ENCODE data around the gene CARD11. TPM values are rescaled to one million over a fixed set of nuclear protein-coding genes. Genes with fewer than 3 reads are reported as not detected.

Gene CARD11
- total RNA-seq, 1 donor from 2014 or later, result 0.16 TPM

GRCh38 chr7:3076163-3076562 lies 32.5 kb upstream of the CARD11 start:
- peaks cover 13% of the 10 kb centered on the region for H3K27me3 ChIP-seq (ENCODE audit: low read depth)
- no peak for TF ChIP-seq CTCF (IDR thresholded peaks at IDR 0.05; ENCODE audit: borderline replicate concordance)
- peaks cover 25% of the 10 kb centered on the region for H3K9me3 ChIP-seq (replicated peaks)
- no peak overlapping the region for H3K27ac ChIP-seq (replicated peaks)
- intact Hi-C loops (cut with micrococcal nuclease), result no loop called here
- H3K4me1 ChIP-seq, result no peaks in the 10 kb centered on the region
- no peak for DNase-seq
- H3K4me3 ChIP-seq, result no peak overlapping the region
- no peaks in the 10 kb centered on the region for H3K36me3 ChIP-seq

- Histone ChIP-seq H3K36me3 (no peaks in the 10 kb centered on the region), H3K4me3 (no peak overlapping the region), H3K27ac (replicated peaks) (no peak overlapping the region), H3K9me3 (replicated peaks) (peaks cover 29% of the 10 kb centered on the region), H3K4me1 (no peaks in the 10 kb centered on the region), H3K27me3 (ENCODE audit: low read depth) (peaks cover 13% of the 10 kb centered on the region)
- TF ChIP-seq CTCF (IDR thresholded peaks at IDR 0.05; ENCODE audit: borderline replicate concordance), result no peak
- intact Hi-C loops (cut with micrococcal nuclease), result no loop called here
- no peak for DNase-seq
Observed at GRCh38 chr7:3075441-3075840, 31.8 kb upstream of the CARD11 start.

- peaks cover 13% of the 10 kb centered on the region for H3K27me3 ChIP-seq (ENCODE audit: low read depth)
- intact Hi-C loops (cut with micrococcal nuclease), result no loop called here
- no peaks in the 10 kb centered on the region for H3K36me3 ChIP-seq
- H3K9me3 ChIP-seq (replicated peaks), result peaks cover 24% of the 10 kb centered on the region
- no peak for TF ChIP-seq CTCF (IDR thresholded peaks at IDR 0.05; ENCODE audit: borderline replicate concordance)
- no peak overlapping the region for H3K27ac ChIP-seq (replicated peaks)
- no peak for DNase-seq
- H3K4me1 ChIP-seq, result no peaks in the 10 kb centered on the region
- no peak overlapping the region for H3K4me3 ChIP-seq
Observed at GRCh38 chr7:3074459-3074821, 30.8 kb upstream of the CARD11 start.

- Histone ChIP-seq H3K27ac (replicated peaks) (no peak overlapping the region), H3K36me3 (no peaks in the 10 kb centered on the region), H3K27me3 (ENCODE audit: low read depth) (peaks cover 13% of the 10 kb centered on the region), H3K4me3 (no peak overlapping the region), H3K4me1 (no peaks in the 10 kb centered on the region), H3K9me3 (replicated peaks) (peaks cover 24% of the 10 kb centered on the region)
- no peak for DNase-seq
- intact Hi-C loops (cut with micrococcal nuclease), result no loop called here
- TF ChIP-seq CTCF (IDR thresholded peaks at IDR 0.05; ENCODE audit: borderline replicate concordance), result no peak
Observed at GRCh38 chr7:3073763-3074458, 30.2 kb upstream of the CARD11 start.

GRCh38 chr7:3070908-3071307 lies 27.2 kb upstream of the CARD11 start:
- H3K36me3 ChIP-seq, result no peaks in the 10 kb centered on the region
- H3K27me3 ChIP-seq (ENCODE audit: low read depth), result peaks cover 3% of the 10 kb centered on the region
- H3K27ac ChIP-seq (replicated peaks), result no peak overlapping the region
- H3K4me1 ChIP-seq, result no peaks in the 10 kb centered on the region
- intact Hi-C loops (cut with micrococcal nuclease), result no loop called here
- TF ChIP-seq CTCF (IDR thresholded peaks at IDR 0.05; ENCODE audit: borderline replicate concordance), result no peak
- DNase-seq, result no peak
- H3K4me3 ChIP-seq, result no peak overlapping the region
- H3K9me3 ChIP-seq (replicated peaks), result peaks cover 14% of the 10 kb centered on the region

Measured in left ventricle myocardium inferior (tissue), 1 donor.